ENCODE data around the gene RAD9A.

RAD9A gene

DNA sequence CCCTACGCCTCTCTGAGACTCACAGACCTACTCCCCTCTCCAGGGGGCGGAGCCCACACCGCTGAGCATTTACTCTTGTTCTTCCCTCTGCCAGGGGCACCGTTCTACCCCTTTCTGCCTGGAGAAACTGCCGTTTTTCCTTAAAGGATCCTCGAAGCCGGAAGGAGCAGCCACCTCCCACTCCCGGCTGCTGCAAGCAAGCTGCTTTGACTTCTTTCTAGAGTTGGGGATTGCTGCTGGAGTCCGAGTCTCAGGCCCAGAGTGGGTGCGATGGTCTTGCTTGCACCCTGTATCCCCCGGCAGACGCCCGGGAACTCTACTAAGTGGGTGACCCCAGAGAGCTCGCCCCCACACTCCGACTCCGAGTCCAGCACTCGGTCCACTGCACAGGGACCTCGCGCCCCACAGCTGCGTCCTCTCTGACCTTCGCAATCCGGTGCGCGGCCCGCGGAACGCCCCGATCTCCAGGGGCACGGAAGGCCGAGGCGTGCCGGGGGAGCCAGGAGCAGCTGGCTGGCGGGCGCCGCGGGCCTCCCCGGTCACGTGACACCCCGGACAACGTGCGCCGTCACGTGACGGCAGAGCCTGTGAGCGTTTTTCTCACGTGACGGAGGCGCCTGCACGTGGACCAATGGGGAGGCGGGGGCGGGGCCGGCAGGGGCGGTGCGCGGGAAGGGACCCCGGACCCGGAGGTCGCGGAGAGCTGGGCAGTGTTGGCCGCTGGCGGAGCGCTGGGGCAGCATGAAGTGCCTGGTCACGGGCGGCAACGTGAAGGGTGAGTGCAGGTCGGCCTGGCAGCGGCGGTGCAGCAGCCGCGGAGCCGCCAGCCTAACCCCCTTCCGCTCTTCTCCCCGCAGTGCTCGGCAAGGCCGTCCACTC is at the start of gene RAD9A:
RAD9A (plus strand) TSS at position 683 of the 879 bp plus-strand sequence; CDS start at position 742, 59 bp downstream.
- peak; percentile 16 to 52 for DNase-seq

- no peak for DNase-seq
Measured at GRCh38 chr11:67344264-67344663, 47.5 kb upstream of the RAD9A start.

GRCh38 chr11:67345247-67345919 is 46.4 kb upstream of the RAD9A start:
- no peak for DNase-seq

- DNase-seq = no peak
Measured at GRCh38 chr11:67345920-67346819, 45.6 kb upstream of the RAD9A start.

DNA sequence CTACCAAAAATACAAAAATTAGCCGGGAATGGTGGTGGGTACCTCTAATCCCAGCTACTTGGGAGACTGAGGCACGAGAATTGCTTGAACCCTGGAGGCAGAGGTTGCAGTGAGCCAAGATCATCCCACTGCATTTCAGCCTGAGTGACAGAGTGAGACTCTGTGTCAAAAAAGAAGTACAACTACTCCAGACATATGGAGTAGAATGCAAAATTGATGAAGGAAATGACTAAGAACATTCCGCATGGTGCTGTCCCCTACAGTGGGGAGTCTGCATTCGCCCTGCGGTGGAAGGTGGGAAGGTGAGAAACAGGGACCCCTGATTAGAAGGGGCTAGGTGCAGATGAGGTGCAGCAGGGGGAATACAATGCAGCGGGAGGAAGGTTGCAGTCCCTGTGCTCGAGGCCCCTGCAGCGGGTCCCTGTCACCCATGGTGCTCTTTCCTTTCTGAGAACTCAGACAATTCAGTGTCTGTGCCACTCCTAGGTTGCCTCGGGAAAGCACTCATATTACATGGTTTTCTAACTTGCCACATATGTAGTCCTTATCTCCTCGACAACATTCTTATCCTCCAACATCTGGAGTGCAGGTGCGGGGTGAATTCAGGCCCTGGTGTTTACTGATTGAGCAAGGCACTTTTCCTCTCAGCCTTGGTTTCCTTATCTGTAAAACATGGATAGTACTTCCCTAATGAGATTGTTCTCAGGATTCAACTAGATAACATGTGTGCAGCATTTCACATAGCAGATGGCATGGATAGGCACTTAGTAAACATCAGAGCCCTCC is 43.6 kb upstream of the RAD9A start:
- no peak for DNase-seq

GRCh38 chr11:67349036-67349435 is 42.8 kb upstream of the RAD9A start:
- no peak for DNase-seq

GRCh38 chr11:67349457-67349856 is 42.3 kb upstream of the RAD9A start:
- DNase-seq = no peak

DNA sequence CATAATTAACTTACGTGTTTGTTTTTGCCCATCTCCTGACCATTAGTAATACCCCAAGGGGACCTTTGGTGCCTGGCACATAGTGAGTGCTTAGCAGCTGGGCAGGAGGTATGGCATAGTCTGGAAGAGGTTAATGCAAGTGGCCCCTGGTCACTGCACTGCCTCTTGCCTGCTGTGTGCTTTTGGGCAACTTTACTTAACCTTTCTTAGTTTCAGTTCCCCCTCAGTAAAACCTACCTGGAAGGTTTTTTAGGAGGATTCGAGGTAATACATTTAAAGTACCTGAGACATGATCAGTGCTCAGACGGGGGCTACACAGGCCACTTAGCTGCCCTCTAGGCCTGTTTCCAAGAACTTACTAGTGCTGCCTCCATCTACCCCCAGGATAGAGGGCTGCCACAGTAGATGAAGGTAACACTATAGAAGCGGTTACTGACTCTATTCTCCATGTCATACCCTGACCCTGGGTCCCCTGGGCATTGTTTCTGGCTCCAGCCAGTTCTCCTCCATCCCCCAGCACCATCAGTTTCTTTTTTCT is 41.8 kb upstream of the RAD9A start:
- DNase-seq = no peak

GRCh38 chr11:67351275-67352005 is 40.3 kb upstream of the RAD9A start:
- peak in 1 of 2 experiments; percentile 15 for DNase-seq

DNA sequence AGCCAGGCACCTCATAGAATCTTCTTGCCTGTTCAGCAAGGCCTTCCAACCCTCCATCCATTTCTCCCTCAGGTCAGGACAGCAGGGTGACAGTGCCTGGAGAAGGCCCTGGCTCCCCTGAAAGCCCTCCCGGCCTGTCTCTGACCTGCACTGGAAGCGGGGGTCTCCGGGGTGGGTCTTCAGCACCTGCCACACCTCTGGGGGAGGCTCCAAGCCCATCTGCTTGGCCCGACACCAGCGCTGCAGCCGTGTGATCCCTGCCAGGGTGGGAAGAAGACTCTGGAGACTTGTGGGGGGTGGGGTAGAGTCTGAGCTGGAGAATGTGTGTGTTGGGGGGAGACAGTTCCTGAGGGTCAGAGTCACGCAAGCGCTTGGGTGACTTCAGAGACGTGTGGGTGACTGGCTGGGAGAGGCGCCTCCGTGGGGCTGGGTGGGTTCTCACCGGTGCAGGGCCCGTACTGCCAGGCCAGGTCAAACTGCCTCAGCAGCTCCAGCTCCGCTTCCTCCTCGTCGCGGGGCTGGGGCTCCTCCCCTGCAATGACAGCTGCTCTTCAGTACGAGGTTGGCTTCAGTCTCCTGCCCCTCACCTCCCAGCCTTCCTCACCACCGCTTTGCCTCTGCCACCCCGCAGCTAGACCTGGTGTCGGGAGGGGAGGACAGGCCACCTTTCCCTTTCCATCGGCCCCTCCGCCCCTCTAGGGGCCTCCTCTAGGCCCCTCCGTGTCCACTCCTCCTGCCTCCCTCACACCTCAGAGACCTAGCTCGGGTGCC is 39.1 kb upstream of the RAD9A start:
- DNase-seq = peak in 1 of 2 experiments; percentile 49

DNA sequence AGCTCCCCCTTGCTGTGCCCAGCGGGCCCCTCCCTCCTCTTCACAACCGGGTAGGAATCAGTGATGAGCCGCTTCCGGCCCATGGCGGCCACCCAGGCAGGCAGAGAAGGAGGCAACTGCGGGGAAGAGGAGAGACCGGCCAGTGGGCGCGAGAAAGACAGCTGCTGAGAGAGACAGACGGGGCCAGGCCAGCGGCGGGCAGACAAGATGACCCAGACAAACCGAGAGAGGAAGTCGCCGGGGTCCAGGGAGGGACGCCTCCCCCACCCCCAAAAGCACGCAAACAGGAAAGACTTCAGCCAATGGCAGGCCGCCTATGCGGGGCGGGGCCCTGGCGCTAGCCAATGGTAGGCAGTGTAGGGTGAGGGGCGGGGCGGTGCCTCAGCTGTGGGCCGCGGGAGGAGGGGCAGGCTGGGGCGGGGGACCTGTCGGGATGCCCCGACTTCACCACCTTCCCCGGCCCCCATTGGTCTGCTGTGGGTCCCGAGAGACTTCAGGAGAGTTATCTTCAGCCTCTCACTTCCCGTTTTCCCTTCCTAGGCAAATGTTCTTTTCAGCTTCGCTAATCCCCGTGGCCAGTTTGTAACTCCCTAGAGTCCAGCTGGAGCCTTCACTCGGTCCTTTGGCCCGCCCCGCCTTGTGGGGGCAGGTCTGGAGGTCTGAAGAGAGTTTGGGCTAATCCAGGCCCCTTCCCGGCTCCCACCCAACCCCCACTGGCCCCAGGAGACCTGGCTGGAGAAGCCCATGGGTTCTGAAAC is 38.3 kb upstream of the RAD9A start, which contains the start of gene POLD4:
POLD4 (minus strand) TSS at position 230 of the 758 bp plus-strand sequence; CDS start at position 83, 147 bp downstream.
- peak; percentile 50 to 86 for DNase-seq

DNA sequence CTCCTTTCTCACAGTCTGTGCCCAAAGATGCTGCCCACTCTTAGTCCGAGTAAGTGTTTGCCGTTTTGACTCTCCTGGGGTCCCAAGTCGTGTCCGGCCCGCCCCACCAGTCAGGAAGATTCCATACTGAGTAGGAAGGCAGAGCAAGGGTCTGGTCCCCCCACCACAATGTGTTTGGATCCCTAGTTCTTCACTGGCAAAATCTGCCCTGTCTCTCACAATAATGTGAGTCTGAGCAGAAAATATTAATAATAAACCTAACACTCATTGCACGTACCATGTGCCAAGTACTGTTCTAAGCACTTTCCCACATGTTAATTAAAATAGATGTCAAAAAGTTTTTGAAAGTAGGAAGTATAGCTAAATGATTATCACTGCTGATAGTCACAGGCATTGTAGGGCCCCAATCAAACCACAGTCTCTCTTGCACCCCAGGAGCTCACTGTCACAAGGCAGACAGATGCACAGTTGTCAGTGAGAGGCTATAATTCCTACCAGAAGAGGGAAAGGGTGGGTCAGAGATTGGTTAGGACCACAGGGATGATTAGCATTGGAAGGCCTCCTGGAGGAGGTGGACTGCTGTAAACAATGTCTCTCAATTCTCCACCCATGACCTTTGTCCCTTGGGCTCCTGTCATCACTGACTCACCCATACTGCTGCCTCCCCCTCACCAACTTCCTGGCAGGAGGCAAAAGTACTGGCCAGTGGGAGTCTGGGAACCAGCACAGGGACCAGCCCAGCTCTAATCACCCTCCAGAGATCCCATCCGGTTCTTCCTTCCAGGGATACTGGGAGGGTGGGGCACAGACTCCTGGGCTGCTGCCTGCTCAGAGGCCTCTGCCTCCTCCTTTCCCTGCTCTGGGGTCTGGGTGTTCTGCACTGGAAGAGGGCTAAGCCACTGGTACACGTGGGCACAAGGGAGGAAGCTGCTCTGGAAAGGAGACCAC is 37.4 kb upstream of the RAD9A start:
- no peak for DNase-seq

DNA sequence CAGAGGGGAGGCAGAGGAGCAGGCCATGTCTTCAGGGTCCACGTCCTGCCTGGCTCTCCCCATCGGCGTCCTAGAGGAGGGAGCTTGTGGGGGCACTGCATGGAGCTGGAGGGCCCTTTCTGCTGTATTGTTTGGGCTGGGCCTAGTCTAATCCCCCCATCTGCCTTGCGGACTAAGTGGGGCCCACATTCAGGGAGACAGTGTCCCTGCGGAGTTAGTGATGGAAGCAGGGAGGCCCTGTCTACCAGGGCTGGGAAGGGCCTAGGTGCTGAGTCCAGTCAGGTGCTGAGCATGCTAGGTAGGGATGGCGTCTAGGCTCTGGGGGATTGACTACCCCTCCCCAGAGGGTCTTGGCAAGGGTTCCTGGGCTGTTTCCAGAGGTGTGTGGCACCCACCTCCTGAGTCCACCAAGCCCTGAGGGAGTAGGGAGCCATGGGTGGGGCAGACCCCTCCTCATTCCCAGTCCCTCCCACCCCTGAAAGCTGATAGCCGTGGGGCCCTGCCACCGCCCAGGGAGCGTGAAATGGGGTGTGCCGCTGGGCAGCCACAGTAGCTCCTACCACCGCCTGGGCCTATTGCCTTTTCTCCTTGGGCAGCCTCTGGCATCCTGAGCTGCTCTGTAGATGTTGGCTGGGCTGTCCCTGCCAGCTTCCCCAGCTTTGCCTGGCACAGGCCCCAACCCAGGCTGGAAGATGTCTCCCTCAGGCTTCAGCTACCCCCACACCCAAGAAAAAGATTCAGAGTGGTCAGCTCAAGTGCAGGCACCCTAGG is 36.6 kb upstream of the RAD9A start:
- no peak for DNase-seq

DNA sequence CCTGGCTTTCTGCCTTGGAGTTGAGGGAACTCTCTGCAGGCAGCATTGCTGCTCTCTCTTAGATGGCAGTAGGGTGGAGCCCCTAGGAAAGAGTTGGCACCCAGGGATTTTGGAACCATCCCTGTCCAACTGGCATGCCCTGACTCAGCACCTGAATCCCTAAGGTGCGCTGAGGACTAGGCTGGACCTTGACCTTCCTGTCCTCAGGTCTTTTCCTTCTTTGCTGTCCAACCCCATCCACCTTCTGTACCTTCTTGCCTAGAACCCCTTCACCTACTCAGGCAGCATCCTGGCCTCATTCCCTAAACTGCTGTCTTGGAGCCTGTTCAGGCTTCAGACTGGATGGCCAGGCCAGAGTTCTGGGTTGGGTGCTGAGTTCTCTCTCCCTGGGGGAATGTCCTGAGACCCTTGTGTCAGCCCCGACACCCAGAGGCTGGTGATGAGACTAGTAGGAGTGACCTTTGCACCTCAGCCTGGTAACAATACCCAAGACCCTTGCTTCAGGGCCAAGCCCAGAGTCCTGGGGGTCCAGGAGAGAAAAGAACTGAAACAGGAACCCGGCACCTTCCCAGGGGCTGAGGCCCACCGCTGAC is 35.9 kb upstream of the RAD9A start:
- no peak for DNase-seq

DNA sequence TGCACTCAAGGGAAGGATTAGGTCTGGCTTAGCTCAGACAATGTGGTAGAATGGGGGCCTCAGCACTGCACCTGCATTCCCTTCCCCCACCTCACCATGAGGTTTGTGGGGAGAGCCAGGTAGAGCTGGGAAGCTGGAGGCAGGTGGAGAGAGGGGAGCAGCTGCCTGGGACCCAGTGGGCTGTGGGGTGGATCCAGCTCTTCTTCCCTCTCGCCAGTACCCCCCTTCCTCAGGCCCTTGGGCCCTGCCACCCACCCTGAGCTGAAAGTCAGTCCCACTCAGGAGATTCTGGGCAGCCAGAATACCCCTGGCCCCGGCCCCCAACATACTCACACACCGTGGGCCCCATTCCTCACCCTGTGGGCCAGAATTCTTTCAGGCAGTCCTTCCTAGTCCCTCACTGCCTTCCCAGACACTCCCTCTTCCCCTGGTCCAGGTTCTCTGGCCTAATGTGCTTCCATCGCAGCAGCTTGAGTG is 35.4 kb upstream of the RAD9A start:
- no peak for DNase-seq

DNA sequence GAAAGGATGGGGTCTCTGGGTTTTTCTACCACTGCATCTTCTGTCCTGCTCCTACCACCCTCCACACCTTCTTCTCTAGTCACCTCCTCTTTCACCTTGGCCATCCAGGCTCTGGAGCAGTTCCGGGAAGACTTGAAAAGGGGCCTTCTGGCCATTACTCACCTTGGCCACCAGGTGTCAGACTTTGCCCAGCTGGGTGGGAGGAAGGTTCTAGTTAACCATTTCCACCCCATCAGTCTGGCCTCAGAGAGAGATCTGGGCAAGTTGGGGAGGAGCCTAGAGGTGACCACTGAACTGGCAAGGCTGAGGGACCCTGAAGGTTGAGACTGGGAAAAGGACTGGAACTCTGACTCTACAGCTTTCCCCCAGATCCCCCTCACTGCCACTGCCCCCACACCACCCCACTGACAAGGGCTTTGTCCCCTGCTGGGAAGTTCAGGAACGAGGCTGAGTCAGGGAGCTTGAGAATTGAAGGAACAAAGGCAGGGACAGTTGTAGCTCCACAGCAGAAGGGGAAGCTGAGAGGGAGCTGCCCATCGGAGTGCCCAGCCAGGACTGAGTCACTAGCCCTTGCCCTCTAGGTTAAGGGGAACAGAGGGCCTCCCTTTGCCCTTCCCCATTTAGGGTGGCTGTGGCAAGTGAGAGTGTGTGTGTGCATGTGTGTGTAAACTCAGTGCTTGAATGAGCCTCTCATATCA is 34.8 kb upstream of the RAD9A start:
- DNase-seq = peak in 1 of 2 experiments; percentile 21

All from cerebellar nuclear complex (tissue), 1 donor.